Fibroblast of gingiva (primary cell): ENCODE results near the gene NOP58.
"Not testable (repeated sequence)": the region's sequence is repeated elsewhere in the genome, so short reads cannot be mapped to it uniquely, and the experiment has no call there.

Experiments used
- DNase-seq: peaks from one replicate; pipeline ENCODE4 v3.0.0-alpha.2; 2011; ENCODE audit warnings: low read depth

NOP58 gene

GRCh38 chr2:202265467-202266277, at the start of gene NOP58:
NOP58 (plus strand) TSS chr2:202265763; CDS start chr2:202265942, 179 bp downstream.
- peak; percentile 93 for DNase-seq

- DNase-seq: no peak
Observed at GRCh38 chr2:202221873-202222272, 43.7 kb upstream of the NOP58 start.

GRCh38 chr2:202237787-202238233, 27.8 kb upstream of the NOP58 start:
- peak; percentile 11 for DNase-seq

- DNase-seq: peak; percentile 80
Observed at GRCh38 chr2:202238234-202239197, 27.0 kb upstream of the NOP58 start, which contains the start of gene SUMO1. SUMO1 (minus strand) TSS chr2:202238597; CDS start chr2:202238451, 146 bp downstream.

GRCh38 chr2:202247710-202248109, 17.9 kb upstream of the NOP58 start:
- DNase-seq: not testable (repeated sequence)

- no peak for DNase-seq
Observed at GRCh38 chr2:202249521-202250253, 15.9 kb upstream of the NOP58 start.

GRCh38 chr2:202251494-202251893, 14.1 kb upstream of the NOP58 start:
- DNase-seq: no peak

- peak; percentile 39 for DNase-seq
Observed at GRCh38 chr2:202261531-202261930, 4.0 kb upstream of the NOP58 start.

- DNase-seq: no peak
Observed at GRCh38 chr2:202267495-202267894, 1.9 kb downstream of the NOP58 start.

GRCh38 chr2:202269585-202269984, 4.0 kb downstream of the NOP58 start:
- DNase-seq: peak; percentile 48

GRCh38 chr2:202270487-202270886, 4.9 kb downstream of the NOP58 start:
- DNase-seq: no peak

- peak; percentile 4 for DNase-seq
Observed at GRCh38 chr2:202276078-202276720, 10.6 kb downstream of the NOP58 start.

- peak; percentile 76 for DNase-seq
Observed at GRCh38 chr2:202278036-202278760, 12.6 kb downstream of the NOP58 start.

- peak; percentile 53 for DNase-seq
Observed at GRCh38 chr2:202278944-202279343, 13.4 kb downstream of the NOP58 start.

GRCh38 chr2:202286595-202286994, 21.0 kb downstream of the NOP58 start:
- DNase-seq: no peak

- DNase-seq: no peak
Observed at GRCh38 chr2:202289394-202290204, 24.0 kb downstream of the NOP58 start.

- DNase-seq: peak; percentile 25
Observed at GRCh38 chr2:202290316-202290715, 24.8 kb downstream of the NOP58 start.

- DNase-seq: no peak
Observed at GRCh38 chr2:202290970-202291369, 25.4 kb downstream of the NOP58 start.

- DNase-seq: no peak
Observed at GRCh38 chr2:202299712-202300111, 34.1 kb downstream of the NOP58 start.

- DNase-seq: no peak
Observed at GRCh38 chr2:202306034-202306433, 40.5 kb downstream of the NOP58 start.
